ENCODE measurements around the gene CLDN34. TPM values are rescaled to one million over a fixed set of nuclear protein-coding genes. Genes with fewer than 3 reads are reported as not detected.

CLDN34 gene
- total and polyA plus RNA-seq, 5 donors from 2014 or later, result not detected

- peak overlapping the region; percentile 41 for H3K27ac ChIP-seq (ENCODE audit: insufficient read depth, low read length, poor library complexity, severe bottlenecking)
- Mint-ChIP-seq H3K9me3 (no peaks in the 10 kb centered on the region), H3K4me3 (peak overlapping the region in 2 of 4 donors; percentile 88 to 93), H3K36me3 (no peaks in the 10 kb centered on the region), H3K4me1 (peaks cover 13 to 28% (median 16%) of the 10 kb centered on the region in 4 donors), H3K27ac (peak overlapping the region in 2 of 3 donors; percentile 0 to 87), H3K27me3 (no peaks in the 10 kb centered on the region)
- H3K4me1 ChIP-seq (ENCODE audit: control insufficient read depth, insufficient read depth, low read length, poor library complexity, severe bottlenecking), result peaks cover 2% of the 10 kb centered on the region
- ATAC-seq (ENCODE audit: low read depth in 2 of 2) (no peak), DNase-seq (peak in 1 of 3 donors; percentile 64)
- no peaks in the 10 kb centered on the region for H3K36me3 ChIP-seq (ENCODE audit: control insufficient read depth, insufficient read depth, low read length)
- H3K9me3 ChIP-seq (ENCODE audit: control insufficient read depth in 2 of 2, low read length in 2 of 2), result no peaks in the 10 kb centered on the region
- peak overlapping the region; percentile 51 for H3K4me3 ChIP-seq (ENCODE audit: low read depth, low read length)
- no peaks in the 10 kb centered on the region for H3K27me3 ChIP-seq (ENCODE audit: control insufficient read depth, insufficient read depth, low read length)
Measured at GRCh38 chrX:10010686-10011085, 43.5 kb downstream of the CLDN34 start.

GRCh38 chrX:10011261-10011931 lies 44.2 kb downstream of the CLDN34 start:
- Histone ChIP-seq H3K27ac (ENCODE audit: insufficient read depth, low read length, poor library complexity, severe bottlenecking) (peak overlapping the region; percentile 41), H3K36me3 (ENCODE audit: control insufficient read depth, insufficient read depth, low read length) (no peaks in the 10 kb centered on the region), H3K4me1 (ENCODE audit: control insufficient read depth, insufficient read depth, low read length, poor library complexity, severe bottlenecking) (peaks cover 8% of the 10 kb centered on the region), H3K4me3 (ENCODE audit: low read depth, low read length) (peak overlapping the region; percentile 51), H3K27me3 (ENCODE audit: control insufficient read depth, insufficient read depth, low read length) (no peaks in the 10 kb centered on the region), H3K9me3 (ENCODE audit: control insufficient read depth in 2 of 2, low read length in 2 of 2) (no peaks in the 10 kb centered on the region)
- Mint-ChIP-seq H3K36me3 (no peaks in the 10 kb centered on the region), H3K4me3 (peak overlapping the region; percentile 8 to 93 (median 64)), H3K27ac (peak overlapping the region; percentile 0 to 87 (median 18)), H3K27me3 (no peaks in the 10 kb centered on the region), H3K9me3 (no peaks in the 10 kb centered on the region), H3K4me1 (peaks cover 13 to 29% (median 17%) of the 10 kb centered on the region in 4 donors)
- peak in 1 of 3 donors; percentile 47 for DNase-seq
- no peak for ATAC-seq (ENCODE audit: low read depth in 2 of 2)

- Histone ChIP-seq H3K27ac (ENCODE audit: insufficient read depth, low read length, poor library complexity, severe bottlenecking) (peak overlapping the region; percentile 41), H3K4me1 (ENCODE audit: control insufficient read depth, insufficient read depth, low read length, poor library complexity, severe bottlenecking) (peaks cover 9% of the 10 kb centered on the region), H3K4me3 (ENCODE audit: low read depth, low read length) (no peak overlapping the region), H3K9me3 (ENCODE audit: control insufficient read depth in 2 of 2, low read length in 2 of 2) (no peaks in the 10 kb centered on the region), H3K27me3 (ENCODE audit: control insufficient read depth, insufficient read depth, low read length) (no peaks in the 10 kb centered on the region), H3K36me3 (ENCODE audit: control insufficient read depth, insufficient read depth, low read length) (no peaks in the 10 kb centered on the region)
- H3K27me3 Mint-ChIP-seq, result no peaks in the 10 kb centered on the region
- ATAC-seq (ENCODE audit: low read depth in 2 of 2) (no peak), DNase-seq (peak in 1 of 3 donors; percentile 47)
- no peaks in the 10 kb centered on the region for H3K9me3 Mint-ChIP-seq
- H3K27ac Mint-ChIP-seq, result peak overlapping the region in 1 of 3 donors; percentile 0
- H3K4me1 Mint-ChIP-seq, result peaks cover 16 to 35% (median 23%) of the 10 kb centered on the region in 4 donors
- H3K36me3 Mint-ChIP-seq, result no peaks in the 10 kb centered on the region
- H3K4me3 Mint-ChIP-seq, result peak overlapping the region in 3 of 4 donors; percentile 8 to 93 (median 88)
Measured at GRCh38 chrX:10011991-10012390, 44.8 kb downstream of the CLDN34 start.

GRCh38 chrX:10014462-10015354 lies 47.5 kb downstream of the CLDN34 start:
- Mint-ChIP-seq H3K9me3 (no peaks in the 10 kb centered on the region), H3K27ac (no peak overlapping the region), H3K4me1 (peaks cover 18 to 48% (median 30%) of the 10 kb centered on the region in 4 donors), H3K27me3 (no peaks in the 10 kb centered on the region), H3K36me3 (no peaks in the 10 kb centered on the region), H3K4me3 (peak overlapping the region in 2 of 4 donors; percentile 73 to 83)
- DNase-seq (peak; percentile 74 to 77 (median 77)), ATAC-seq (ENCODE audit: low read depth in 2 of 2) (peak; percentile 88 to 93)
- no peaks in the 10 kb centered on the region for H3K27me3 ChIP-seq (ENCODE audit: control insufficient read depth, insufficient read depth, low read length)
- H3K4me1 ChIP-seq (ENCODE audit: control insufficient read depth, insufficient read depth, low read length, poor library complexity, severe bottlenecking), result peaks cover 9% of the 10 kb centered on the region
- H3K9me3 ChIP-seq (ENCODE audit: control insufficient read depth in 2 of 2, low read length in 2 of 2), result no peaks in the 10 kb centered on the region
- H3K4me3 ChIP-seq (ENCODE audit: low read depth, low read length), result no peak overlapping the region
- H3K36me3 ChIP-seq (ENCODE audit: control insufficient read depth, insufficient read depth, low read length), result no peaks in the 10 kb centered on the region
- H3K27ac ChIP-seq (ENCODE audit: insufficient read depth, low read length, poor library complexity, severe bottlenecking), result peak overlapping the region; percentile 55

DNA sequence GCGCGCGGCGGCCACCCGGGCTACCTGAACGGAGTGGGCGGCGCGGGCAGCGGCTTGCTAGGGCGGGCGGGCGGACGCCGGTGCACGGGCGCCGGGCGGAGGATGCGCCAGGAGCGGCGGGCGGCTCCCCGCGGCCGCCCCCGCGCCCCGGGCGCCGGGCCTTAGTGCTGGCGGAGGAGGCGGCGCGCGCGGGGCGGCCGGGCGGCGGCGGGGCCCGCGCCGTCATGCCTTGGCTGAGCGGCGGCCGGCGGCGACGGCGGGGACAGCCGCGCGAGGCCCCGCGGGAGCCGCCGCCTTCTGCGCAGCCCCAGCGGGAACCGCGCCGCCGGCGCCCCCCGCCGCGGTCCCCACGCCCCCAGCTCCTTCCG lies 48.2 kb downstream of the CLDN34 start:
- H3K36me3 Mint-ChIP-seq, result no peaks in the 10 kb centered on the region
- no peak overlapping the region for H3K27ac Mint-ChIP-seq
- peak; percentile 5 to 8 for ATAC-seq (ENCODE audit: low read depth in 2 of 2)
- H3K4me1 Mint-ChIP-seq, result peaks cover 18 to 48% (median 31%) of the 10 kb centered on the region in 4 donors
- no peaks in the 10 kb centered on the region for H3K9me3 Mint-ChIP-seq
- Histone ChIP-seq H3K27me3 (ENCODE audit: control insufficient read depth, insufficient read depth, low read length) (no peaks in the 10 kb centered on the region), H3K4me1 (ENCODE audit: control insufficient read depth, insufficient read depth, low read length, poor library complexity, severe bottlenecking) (peaks cover 8% of the 10 kb centered on the region), H3K9me3 (ENCODE audit: control insufficient read depth in 2 of 2, low read length in 2 of 2) (no peaks in the 10 kb centered on the region), H3K27ac (ENCODE audit: insufficient read depth, low read length, poor library complexity, severe bottlenecking) (no peak overlapping the region), H3K36me3 (ENCODE audit: control insufficient read depth, insufficient read depth, low read length) (no peaks in the 10 kb centered on the region), H3K4me3 (ENCODE audit: low read depth, low read length) (no peak overlapping the region)
- no peak overlapping the region for H3K4me3 Mint-ChIP-seq
- no peak for DNase-seq
- H3K27me3 Mint-ChIP-seq, result no peaks in the 10 kb centered on the region

DNA sequence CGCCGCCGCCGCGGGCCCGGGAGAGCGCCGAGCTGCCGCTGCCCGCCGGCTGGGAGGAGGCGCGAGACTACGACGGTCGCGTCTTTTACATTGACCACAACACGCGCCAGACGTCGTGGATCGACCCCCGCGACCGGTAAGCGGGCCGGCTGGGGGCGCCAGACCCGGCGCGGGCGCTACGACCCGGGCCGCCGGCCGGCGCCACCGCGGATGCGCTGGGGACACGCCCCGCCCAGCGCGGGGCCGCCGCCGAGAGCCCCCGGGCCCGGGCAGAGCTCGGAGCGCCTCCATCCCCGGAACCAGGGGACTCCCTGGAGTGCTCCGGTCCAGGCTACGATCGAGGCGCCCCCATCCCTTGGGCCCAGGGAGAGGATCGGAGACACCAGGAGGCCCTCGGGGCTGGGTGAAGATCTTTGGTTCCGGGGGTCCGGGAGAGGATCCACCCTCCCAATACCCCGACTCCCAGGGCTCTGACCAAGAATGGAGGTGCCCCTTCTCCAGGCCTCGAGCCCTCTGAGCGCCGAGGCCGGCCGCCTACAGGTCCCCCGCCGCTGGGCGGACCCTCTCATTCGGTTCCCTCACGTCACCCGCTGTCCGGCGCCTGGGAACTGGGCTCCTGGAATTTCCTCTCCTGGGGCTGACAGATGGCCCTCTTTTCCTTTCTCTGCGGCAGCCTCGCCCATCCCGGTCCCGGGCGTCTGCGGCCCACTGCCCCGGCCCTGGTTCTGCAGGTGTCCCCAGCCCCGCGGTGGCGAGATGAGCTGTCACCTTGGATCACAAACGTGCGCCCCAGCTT lies 48.8 kb downstream of the CLDN34 start:
- peak in 1 of 2 donors; percentile 2 for ATAC-seq (ENCODE audit: low read depth in 2 of 2)
- Histone ChIP-seq H3K4me3 (ENCODE audit: low read depth, low read length) (no peak overlapping the region), H3K27ac (ENCODE audit: insufficient read depth, low read length, poor library complexity, severe bottlenecking) (no peak overlapping the region), H3K9me3 (ENCODE audit: control insufficient read depth in 2 of 2, low read length in 2 of 2) (no peaks in the 10 kb centered on the region), H3K4me1 (ENCODE audit: control insufficient read depth, insufficient read depth, low read length, poor library complexity, severe bottlenecking) (peaks cover 7% of the 10 kb centered on the region), H3K36me3 (ENCODE audit: control insufficient read depth, insufficient read depth, low read length) (no peaks in the 10 kb centered on the region), H3K27me3 (ENCODE audit: control insufficient read depth, insufficient read depth, low read length) (no peaks in the 10 kb centered on the region)
- H3K36me3 Mint-ChIP-seq, result no peaks in the 10 kb centered on the region
- peak overlapping the region; percentile 77 to 91 (median 84) for H3K4me3 Mint-ChIP-seq
- no peaks in the 10 kb centered on the region for H3K27me3 Mint-ChIP-seq
- DNase-seq, result peak in 1 of 3 donors; percentile 11
- H3K4me1 Mint-ChIP-seq, result peaks cover 18 to 42% (median 26%) of the 10 kb centered on the region in 4 donors
- H3K27ac Mint-ChIP-seq, result no peak overlapping the region
- H3K9me3 Mint-ChIP-seq, result no peaks in the 10 kb centered on the region

DNA sequence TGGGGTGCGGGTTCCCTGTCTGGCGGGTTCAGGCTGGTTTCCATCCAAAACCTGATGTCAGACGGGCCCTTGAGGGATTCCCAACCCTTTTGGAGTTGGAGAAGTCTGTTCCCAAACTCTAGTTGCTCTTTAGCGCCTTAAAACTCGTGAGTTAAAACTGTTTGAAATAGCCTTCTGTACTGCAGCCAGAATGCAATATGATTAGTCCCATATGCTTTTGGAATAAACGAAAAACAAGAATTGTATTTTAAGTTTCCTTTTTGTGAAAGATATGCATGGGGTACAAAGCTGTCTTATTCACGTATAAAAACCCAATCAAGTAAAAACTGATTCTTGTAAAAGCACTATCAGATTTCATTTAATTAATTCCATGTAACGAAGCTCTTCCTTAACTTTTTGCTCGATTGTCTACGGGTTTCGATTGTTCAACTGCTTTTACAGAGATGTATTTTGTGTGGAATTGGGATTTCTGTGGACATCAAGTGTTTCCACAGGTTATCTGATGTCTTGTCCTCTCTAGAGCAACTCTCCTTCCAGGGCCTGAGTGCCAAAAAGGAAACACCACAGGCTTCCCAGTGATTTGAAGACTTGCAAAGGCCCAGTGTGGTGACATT lies 49.5 kb downstream of the CLDN34 start:
- Histone ChIP-seq H3K9me3 (ENCODE audit: control insufficient read depth in 2 of 2, low read length in 2 of 2) (no peaks in the 10 kb centered on the region), H3K4me1 (ENCODE audit: control insufficient read depth, insufficient read depth, low read length, poor library complexity, severe bottlenecking) (peaks cover 7% of the 10 kb centered on the region), H3K36me3 (ENCODE audit: control insufficient read depth, insufficient read depth, low read length) (no peaks in the 10 kb centered on the region), H3K27me3 (ENCODE audit: control insufficient read depth, insufficient read depth, low read length) (no peaks in the 10 kb centered on the region), H3K4me3 (ENCODE audit: low read depth, low read length) (no peak overlapping the region), H3K27ac (ENCODE audit: insufficient read depth, low read length, poor library complexity, severe bottlenecking) (no peak overlapping the region)
- no peak for DNase-seq
- Mint-ChIP-seq H3K36me3 (no peaks in the 10 kb centered on the region), H3K27me3 (no peaks in the 10 kb centered on the region), H3K4me1 (peaks cover 17 to 37% (median 22%) of the 10 kb centered on the region in 4 donors), H3K4me3 (peak overlapping the region; percentile 77 to 91 (median 84)), H3K27ac (no peak overlapping the region), H3K9me3 (peaks cover 0 to 2% (median 0%) of the 10 kb centered on the region in 7 donors)
- ATAC-seq (ENCODE audit: low read depth in 2 of 2), result no peak
